Activated CD4-positive, CD25-positive, alpha-beta regulatory T cell treated with anti-CD3 and anti-CD28 coated beads, Interleukin-2, amount 50 U/mL, for 16 hours (primary cell): ENCODE measurements around the gene BMP6.
"Not testable (repeated sequence)": the region's sequence is repeated elsewhere in the genome, so short reads cannot be mapped to it uniquely, and the experiment has no call there.

Experiments used
- DNase-seq: peaks from one replicate; pipeline ENCODE4 v3.0.0-alpha.2; 2020; ENCODE audit warnings: low read depth, low spot score

The BMP6 gene

DNA sequence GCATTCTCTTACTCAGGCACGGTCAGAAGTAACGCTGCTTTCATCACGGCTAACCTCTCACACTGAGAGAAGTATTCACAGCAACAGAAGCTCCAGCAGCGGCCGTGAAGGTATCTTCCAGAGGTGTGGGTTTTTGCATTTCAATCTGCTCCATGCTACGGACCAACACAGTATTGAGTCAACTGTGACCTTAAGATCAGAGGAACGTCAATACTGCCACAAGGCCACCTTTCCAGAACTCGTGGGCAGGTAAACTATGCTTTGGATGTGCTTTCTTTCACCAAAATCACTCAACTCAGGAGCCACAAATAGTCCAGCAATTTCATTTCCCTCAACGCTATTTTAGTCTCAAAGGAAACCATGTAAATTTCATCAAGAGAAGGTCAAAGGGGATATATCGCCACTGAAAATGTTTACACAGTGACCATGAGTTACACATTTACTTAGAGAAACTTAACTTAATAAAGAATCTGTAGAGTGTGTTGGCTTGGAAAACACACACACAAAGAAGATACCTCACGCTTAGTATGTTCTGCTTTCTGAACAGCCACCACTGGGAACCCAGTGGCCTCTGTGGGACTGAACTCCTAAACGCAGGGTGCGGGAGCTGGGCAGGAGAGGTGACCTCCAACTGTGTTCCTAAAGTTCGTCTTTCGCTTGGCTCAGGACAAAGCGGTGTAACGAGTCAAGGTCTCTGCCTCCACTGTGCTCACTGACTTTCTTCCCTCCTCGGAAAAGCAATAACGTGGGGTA, 156.8 kb downstream of the BMP6 start:
- no peak for DNase-seq

- no peak for DNase-seq
These were observed 157.5 kb downstream of the BMP6 start for GRCh38 chr6:7883381-7883780.

GRCh38 chr6:7886132-7886531, 160.2 kb downstream of the BMP6 start:
- no peak for DNase-seq

- no peak for DNase-seq
These were observed 161.5 kb downstream of the BMP6 start for GRCh38 chr6:7887278-7887991.

DNA sequence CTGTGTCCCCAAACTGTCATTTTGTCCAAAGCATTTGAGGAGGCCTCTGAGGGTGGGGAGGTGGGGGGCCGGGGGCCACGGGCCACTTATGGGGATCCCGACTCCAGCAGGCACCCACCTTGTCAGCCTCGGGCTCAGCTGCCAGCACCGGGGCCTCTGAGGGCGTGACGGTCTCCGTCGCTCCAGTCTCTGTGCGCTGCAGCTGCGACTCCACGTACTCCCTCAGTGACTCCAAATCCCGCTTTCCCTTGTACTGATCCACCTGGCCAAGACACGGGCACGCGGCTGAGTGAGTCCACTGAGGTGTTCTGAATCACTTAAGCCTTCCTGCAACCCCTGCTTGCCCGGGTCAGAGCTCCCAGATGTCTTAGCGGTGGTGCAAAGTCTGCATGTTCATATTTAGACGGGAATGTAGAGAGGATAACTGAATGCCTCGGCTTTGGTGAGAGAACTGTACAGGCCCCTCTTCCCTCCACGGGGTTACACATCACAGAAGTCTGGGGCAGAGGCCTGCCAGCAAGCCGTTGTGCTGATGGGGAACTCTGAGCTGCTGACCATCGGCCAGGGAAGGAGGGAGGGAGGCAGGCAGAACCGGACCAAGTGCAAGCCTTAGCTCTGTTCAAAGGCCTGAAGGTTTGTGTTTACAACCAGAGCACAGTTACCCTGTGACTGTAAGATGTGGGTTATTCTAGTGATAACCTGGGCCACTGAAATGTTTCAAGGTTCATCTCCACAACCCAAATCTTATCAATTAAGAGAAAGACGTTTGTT, 162.9 kb downstream of the BMP6 start:
- DNase-seq, result no peak

- no peak for DNase-seq
These were observed 165.4 kb downstream of the BMP6 start for GRCh38 chr6:7891078-7891872.

DNA sequence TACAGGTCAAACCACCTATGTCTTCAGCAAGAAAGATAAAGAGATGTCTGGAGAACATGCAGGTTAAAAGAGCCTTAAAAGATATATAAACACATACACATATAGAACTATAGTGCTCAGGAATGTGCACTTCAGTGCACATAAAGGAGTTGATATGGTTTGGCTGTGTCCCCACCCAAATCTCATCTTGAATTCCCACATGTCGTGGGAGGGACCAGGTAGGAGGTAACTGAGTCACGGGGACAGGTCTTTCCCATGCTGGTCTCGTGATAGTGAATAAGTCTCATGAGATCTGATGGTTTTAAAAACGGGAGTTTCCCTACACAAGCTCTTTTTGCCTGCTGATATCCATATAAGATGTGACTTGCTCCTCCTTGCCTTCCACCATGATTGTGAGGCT, 166.5 kb downstream of the BMP6 start:
- DNase-seq, result not testable (repeated sequence)

DNA sequence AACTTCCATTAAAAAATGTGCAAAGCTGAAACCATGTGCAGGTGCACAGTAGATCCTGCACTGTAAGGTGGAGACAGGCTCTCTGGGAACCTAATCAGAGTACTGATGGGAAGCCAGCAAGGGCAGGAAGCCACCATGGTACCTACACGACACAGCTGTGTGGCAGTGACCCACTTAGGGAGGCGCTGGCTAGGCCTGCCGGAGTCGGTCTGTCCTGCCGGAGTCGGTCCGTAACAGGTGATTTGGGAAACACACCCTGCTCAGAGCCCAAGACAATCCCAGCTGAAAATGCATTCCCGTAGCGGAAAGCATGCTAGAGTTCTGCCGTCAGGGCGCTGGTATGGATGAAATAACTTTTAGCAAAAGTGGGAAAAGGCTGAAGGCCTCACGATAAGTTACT, 167.4 kb downstream of the BMP6 start:
- DNase-seq, result no peak

DNA sequence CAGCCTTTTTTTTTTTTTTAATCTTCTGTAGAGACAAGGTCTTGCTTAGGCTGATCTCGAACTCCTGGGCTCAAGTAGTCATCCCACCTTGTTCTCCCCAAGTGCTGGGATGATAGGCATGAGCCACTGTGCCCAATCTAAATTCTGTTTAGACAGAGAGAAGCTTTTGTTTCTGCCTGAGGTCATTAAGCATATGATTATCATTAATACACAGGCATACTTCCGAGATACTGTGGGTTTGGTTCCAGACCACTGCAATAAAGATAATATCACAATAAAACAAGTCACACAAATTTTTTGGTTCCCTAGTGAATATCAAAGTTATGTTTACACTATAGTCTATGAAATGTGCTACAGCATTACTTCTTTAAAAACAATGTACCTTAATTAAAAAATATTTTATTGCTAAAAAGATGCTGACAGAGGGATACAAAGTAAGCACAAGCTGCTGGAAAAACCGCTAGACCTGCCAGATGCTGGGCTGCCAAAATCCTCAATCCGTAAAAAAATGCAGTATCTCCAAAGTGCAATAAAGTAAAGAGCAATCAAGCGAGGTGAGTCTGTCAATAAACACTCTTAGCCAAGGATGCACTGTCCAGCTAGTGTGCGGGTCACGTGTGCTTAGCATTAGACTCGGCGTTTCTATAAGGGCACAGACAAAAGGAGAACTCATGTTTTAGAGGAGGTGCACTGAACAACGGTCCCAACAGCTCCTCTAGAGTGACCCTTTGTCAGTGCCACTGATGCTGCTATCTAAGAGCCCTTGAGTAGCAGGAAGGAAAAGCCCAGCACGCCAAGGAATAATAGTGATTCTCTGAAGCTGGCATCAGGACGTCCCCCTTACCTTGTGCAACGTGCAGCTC, 168.6 kb downstream of the BMP6 start:
- DNase-seq, result no peak

DNA sequence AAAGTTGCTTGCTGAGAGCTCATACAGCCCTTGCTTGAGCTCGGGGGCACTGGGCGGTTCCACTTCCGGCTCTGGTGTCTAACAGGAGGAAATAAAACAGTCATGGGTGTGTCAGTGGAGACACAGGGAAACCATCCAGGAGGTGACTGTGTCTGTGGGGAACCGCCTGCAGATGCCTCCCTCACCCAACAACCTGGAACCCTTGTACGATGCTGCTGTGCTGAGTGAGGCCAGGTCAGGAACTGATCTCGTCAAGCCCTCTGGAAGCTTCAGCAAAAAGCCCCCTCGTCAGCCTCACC, 169.2 kb downstream of the BMP6 start:
- DNase-seq, result no peak

- no peak for DNase-seq
These were observed 170.6 kb downstream of the BMP6 start for GRCh38 chr6:7896465-7896987.

DNA sequence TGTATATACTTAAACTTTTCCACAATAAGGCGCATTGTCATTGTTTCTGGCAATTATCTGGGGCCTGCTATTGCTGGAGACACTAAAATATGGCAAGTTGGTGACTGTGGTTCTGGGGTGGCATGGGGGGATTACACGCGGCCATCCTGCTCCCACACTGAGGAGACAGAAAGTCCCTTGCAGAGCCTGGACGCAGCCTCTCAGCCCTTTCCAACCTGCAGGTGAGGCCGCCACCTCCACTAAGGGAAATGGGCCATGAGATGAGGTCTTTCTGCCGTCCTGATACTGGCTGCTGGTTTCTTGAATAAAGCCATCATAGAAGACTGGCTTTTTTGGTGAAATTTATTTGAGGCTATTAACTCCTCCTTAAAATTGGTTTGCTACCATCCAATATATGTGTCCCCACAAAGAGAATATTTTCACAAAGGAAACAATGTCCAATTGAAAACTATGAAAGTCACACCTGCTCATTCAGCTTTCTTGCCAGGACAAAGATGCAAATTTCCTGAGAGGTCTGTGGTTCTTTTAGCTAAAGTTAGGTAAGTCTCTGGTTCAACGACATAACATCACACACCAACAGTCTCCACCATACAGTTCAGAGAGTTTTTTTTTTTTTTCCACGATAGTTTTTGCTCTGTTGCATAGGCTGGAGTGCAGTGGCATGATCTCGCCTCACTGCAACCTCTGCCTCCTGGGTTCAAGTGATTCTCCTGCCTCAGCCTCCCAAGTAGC, 171.7 kb downstream of the BMP6 start:
- DNase-seq, result no peak

DNA sequence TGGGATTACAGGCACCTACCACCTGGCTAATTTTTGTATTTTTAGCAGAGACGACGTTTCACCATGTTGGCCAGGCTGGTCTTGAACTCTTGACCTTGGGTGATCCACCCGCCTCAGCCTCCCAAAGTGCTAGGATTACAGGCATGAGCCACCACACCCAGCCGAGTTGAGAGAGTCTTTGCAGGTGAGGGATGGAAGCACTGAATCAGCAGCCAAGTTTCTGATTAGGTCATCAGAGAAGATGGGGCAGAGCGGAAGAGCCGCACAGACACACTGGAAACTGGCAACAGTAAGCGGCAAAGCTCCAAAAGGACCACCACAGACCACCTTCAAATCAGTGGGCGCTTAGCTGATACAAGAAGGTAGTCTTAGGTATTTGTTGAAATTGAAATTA, 172.3 kb downstream of the BMP6 start:
- not testable (repeated sequence) for DNase-seq

DNA sequence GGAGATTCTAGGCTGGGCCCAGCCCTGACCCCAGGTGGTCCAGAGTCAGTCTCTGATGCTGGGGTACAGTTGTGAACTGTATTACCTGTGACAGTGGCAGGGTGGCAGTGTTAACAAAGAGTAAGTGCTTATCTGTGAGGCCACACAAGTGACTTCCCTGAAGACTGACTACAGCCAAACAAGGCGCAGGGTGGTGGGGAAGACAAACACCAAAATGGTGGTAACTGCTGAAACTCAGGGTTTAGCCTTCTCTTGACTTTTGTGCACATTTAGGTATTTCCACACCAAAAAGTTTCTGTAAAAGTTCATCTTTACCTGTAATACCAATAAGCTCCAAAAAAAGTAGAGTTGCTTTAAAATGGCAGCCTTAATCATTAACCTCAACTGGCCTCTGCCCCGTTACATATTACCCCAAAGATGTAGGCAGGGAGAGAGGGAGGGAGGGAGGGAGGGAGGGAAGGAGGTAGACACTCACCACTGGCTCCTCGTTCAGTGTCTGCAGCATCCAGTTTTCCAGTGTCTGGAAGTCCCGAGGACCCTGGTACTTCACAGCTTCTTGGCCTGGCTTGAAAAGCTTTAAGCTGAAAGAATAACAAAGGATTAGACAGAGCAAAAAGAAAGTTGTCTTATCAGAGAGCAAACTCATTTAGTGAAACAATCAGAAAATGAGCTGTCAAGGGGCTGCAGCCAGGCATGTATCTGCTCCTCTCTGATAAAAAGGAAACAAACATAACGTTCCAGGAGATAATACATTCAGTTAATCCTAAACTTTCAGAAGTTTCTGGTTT, 173.4 kb downstream of the BMP6 start:
- no peak for DNase-seq

- DNase-seq, result no peak
These were observed 174.0 kb downstream of the BMP6 start for GRCh38 chr6:7899889-7900213.

GRCh38 chr6:7900621-7901020, 174.7 kb downstream of the BMP6 start:
- no peak for DNase-seq

- no peak for DNase-seq
These were observed 175.2 kb downstream of the BMP6 start for GRCh38 chr6:7901056-7901455.

- no peak for DNase-seq
These were observed 175.9 kb downstream of the BMP6 start for GRCh38 chr6:7901780-7902179.

GRCh38 chr6:7902221-7902620, 176.3 kb downstream of the BMP6 start:
- no peak for DNase-seq
